Measurements from ENCODE around the gene RCC1.
A peak's percentile ranks its signal among the peaks of the same experiment; 100 is the strongest.
"Not testable (repeated sequence)": the region's sequence is repeated elsewhere in the genome, so short reads cannot be mapped to it uniquely, and the experiment has no call there.

RCC1 gene

DNA sequence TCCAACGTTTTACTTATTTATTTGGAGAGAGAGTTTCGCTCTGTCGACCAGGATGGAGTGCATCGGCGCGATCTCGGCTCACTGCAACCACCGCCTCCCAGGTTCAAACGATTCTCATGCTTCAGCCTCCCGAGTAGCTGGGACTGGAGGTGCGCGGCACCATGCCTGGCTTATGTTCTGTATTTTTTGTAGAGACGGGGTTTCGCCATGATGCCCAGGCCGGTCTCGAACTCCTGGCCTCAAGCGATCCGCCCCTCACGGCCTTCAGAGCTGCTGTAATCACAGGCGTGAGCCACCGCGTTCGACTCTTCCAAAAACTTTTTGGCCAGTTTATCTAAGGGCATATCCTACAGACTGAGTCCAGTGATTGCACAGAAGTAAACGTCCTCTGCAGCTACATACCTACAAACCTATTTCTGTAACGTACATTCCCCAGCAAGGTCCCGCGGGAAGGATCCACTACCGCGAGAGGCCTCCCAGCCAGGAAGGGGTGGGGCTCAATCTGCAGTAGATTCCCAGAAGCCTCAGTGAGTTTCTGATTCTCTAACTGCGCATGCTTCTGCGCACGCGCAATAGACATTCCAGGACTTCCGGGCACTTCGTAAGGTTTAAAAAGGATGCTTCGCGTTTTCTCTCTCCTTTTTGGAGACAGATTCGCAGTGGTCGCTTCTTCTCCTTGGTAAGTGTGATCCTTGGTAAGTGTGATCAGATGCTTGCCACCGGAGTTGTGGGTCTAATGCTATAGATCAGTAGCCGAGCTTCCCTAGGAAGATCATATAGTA is at the start of gene RCC1:
TSS of gene RCC1 (plus strand) at position 638 of the 782 bp plus-strand sequence. CDS start 23,824 bp downstream, outside the sequence.
- DNase-seq: peak; percentile 86 to 96

GRCh38 chr1:28456078-28456477 is 49.8 kb upstream of the RCC1 start:
- DNase-seq: no peak

DNA sequence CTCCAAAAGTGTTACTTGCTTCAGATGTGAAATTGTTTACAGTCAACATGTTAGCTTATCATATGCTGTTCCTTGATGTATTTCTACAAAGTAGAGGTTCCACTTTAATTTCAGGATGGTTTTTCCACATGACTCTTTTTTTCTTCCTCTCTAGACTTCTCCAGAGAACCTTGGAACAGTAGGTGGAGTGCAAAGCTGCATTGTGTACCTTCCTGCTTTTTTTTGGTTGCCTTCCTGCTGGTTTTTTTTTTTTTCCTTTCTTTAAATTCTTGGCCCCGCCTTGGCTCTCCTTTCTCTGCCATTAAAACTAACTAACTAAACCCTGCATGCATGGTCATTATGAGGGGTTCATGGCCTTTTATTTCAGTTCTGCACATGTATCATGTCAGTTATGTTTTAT is 48.2 kb upstream of the RCC1 start:
- no peak for DNase-seq

DNA sequence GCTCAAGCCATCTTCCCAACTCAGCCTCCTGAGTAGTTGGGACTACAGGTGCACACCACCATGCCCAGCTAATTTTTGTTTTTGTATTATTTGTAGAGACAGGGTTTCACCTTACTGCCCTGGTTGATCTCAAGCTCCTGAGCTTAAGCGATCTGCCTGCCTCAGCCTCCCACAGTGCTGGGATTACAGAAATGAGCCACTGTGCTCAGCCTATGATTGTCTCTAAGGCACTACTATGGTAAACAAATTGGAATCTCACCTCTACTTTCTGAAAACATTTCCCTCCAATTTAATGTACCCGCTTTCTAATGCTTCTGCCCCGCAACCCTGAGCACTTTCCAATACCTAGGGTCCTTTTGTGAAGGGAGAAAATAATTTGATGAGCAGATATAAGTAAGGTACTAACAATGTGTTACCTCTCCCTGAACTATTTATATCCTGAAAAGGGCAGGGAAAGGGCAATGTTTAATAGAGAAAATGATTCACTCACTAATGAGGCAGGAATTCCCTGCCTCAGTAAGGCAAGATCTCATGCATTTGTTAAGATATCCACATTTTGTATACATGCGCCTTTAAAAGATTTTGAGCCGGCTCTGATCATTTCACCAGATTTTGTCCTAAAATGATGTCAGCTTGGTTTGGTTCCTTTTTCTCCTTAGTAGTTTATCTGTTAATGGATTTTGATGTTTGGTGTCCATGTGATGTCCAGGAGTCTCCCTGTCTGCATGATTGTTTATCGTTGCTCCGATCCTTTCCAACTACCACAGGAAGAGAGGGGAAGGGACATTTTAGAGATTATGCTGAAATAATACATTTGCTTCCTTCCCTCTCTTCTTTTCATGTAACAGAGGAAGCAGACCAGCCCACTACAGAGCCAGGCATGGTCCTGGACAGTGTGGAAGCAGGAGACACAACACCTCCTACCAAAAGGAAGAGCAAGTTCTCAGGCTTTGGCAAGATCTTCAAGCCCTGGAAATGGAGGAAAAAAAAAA is 47.3 kb upstream of the RCC1 start:
- no peak for DNase-seq

- no peak for DNase-seq
Measured at GRCh38 chr1:28466226-28466778, 39.5 kb upstream of the RCC1 start.

- DNase-seq: no peak
Measured at GRCh38 chr1:28470146-28470545, 35.7 kb upstream of the RCC1 start.

DNA sequence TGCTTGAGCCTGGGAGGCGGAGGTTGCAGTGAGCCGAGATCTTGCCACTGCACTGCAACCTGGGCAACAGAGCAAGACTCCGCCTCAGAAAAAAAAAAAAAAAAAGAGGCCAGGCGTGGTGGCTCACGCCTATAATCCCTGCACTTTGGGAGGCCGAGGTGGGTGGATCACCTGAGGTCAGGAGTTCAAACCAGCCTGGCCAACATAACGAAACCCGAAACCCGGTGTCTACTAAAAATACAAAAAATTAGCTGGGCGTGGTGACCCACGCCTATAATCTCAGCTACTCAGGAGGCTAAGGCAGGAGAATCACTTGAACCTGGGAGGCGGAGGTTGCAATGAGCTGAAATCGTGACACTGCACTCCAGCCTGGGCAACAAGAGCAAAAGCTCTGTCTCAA is 26.3 kb upstream of the RCC1 start:
- DNase-seq: not testable (repeated sequence)

DNA sequence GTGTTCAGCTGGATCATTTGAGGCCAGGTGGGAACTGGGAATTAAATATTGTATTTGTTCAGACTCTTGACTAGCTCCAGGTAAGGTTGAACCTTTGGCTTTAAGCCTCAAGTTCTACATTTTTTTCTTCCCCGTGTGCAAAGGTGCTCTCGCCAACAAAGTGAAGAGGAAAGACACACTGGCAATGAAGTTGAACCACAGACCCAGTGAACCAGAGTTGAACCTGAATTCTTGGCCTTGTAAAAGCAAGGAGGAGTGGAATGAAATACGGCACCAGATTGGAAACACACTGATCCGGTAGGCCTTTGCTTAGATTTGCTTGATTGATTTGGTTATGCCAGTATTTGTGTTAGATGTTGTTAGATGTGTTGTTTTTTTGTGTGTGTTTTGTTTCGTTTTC is 25.5 kb upstream of the RCC1 start:
- DNase-seq: no peak

- DNase-seq: no peak
Measured at GRCh38 chr1:28482138-28482537, 23.7 kb upstream of the RCC1 start.

GRCh38 chr1:28482702-28483101 is 23.1 kb upstream of the RCC1 start:
- no peak for DNase-seq

DNA sequence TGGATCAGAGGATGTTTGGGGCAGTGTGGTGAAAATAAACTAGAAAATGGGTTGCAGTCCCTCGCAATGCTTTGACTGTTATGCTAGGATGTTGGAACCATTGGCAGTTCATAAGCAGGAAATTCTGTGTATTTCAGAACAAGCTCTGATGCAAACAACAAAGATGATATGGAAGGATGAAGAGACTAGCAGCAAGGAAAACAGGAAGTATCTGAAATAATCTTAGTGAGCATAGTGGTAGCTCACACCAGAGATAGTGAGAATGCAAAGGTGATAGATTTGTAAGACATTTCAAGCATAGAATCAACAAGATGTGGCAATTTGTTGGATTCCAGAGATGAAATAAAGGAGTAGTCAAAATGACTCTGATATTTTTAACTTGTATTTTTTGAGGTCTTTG is 11.1 kb upstream of the RCC1 start:
- no peak for DNase-seq

DNA sequence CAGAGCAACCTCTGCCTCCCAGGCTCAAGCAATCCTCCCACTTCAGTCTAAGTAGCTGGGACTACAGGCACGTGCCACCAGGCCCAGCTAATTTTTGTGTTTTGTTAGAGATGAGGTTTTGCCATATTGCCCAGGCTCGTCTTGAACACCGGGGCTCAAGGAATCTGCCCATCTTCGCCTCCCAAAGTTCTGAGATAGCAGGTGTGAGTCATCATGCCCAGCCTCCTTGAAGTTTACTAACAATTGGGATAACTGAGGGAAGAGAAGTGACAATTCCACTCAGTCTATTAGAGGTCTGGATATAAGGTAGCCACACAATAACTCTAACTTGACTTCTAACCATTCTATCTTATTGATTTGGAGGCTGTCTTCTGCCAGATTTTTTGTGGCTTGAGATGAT is 6.3 kb upstream of the RCC1 start:
- no peak for DNase-seq

DNA sequence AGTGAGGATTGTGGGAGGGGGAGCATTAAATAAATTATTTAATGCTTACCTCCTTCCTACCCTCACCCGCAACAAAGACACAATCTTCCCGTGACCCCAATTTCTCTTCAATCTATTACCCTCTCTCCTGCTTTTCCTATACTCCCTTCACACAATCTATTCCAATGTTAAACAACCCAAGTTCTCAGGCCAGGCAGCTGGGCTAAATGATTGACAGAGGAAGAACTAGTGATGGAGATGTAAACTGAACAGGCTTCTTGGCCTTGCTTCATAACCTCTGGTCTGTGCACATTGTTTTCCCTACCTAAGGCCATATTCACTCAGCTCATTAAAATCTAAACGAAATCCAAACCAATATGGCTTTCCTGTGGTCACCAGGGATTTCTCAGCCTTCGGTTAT is 3.9 kb upstream of the RCC1 start:
- no peak for DNase-seq

- DNase-seq: no peak
Measured at GRCh38 chr1:28503117-28503516, 2.7 kb upstream of the RCC1 start.

DNA sequence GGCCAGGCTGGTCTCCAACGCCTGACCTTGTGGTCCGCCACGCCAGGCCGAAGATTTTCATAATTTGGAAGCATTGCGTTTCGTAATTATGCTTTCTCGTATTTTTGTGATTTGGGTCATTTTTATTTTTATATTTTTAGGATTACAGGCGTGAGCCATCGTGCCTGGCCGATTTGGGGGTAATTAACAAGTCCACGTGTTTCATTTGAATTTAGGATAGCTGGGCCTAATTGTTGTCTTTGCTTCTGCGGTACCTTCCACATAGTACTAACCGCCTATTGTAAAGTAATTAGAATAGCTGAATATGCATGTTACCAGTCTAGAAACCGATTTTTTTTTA is 1.0 kb downstream of the RCC1 start:
- DNase-seq: no peak

DNA sequence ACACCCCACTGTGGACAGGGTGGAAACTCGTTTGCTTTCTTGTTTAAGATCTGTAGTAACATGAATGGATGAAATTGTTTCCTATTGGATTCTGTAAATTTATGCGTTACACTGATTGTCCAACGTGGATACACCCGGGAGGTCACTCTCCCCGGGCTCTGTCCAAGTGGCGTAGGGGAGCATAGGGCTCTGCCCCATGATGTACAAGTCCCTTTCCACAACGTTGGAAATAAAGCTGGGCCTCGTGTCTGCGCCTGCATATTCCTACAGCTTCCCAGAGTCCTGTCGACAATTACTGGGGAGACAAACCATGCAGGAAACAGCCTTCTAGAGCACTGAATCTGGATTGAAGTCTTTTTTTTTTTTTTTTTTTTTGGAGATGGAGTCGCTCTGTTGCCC is 1.4 kb downstream of the RCC1 start:
- DNase-seq: peak; percentile 30 to 42

DNA sequence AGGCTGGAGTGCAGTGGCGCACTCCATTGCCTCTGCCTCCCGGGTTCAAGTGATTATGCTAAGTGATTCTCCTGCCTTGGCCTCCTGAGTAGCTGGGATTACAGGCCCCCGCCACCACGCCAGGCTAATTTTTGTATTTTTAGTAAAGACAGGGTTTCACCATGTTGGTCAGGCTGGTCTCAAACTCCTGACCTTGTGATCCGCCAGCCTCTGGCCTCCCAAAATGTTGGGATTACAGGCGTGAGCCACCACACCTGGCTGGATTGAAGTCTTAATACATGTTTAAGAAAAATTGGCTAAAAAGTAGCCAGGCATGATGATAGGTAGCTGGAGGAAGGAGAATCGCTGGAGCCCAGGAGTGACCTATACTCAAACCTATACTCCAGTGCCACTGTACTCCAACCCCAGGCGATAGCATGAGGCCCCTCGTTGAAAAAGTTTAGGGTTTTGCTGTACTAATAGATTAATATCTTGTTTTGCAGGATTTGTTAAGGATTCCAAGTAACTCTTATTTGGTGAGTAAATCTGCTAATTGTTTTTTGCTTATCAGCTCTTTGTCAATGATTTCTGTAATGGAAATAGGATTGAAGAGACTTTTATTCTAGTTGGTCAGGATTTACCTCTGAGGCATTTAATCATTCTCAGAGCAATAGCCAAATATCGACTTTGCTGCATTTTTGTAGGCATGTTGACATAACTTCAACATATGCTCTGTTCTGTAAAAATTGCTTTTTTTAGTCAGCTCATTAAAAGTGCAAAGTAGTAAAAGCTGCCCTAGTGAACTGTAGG is 2.0 kb downstream of the RCC1 start:
- DNase-seq: peak in 1 of 2 experiments; percentile 27

DNA sequence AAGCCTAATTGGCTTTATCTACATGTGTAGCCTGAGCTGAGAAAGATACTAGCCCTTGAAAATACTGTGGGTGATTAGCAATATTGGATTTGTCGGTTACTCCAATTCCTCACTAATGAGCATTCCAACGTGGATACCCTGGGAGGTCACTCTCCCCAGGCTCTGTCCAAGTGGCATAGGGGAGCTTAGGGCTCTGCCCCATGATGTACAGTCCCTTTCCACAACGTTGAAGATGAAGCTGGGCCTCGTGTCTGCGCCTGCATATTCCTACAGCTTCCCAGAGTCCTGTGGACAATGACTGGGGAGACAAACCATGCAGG is 2.6 kb downstream of the RCC1 start:
- DNase-seq: peak in 1 of 2 experiments; percentile 33

DNA sequence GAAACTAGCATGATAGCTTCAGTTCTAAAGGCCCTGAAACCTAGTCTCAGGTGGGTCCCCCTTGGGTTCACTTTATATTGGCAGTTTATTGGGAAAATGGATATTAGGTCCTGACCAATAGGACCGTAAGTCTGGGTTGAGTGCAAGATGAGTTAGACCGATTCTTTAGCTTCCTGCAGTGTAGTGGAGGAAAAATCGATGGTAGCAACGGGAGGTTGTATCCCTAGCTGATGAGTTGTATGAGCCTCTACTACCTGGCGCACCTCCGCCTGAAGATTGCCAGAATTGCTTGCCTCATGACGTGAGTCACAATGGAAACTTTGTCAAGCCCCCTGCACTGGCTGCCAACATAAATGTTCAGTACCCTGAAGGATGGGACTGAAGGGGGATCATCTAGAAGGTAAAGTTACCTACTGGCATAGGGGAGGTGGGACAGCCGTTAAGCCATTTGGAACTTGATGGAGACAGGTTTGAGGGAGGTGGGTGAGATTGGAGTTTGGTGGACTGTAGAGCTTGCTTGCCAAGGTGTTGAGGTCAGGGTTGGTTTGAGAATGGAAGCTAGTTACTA is 3.9 kb downstream of the RCC1 start:
- peak; percentile 43 to 66 for DNase-seq

GRCh38 chr1:28510273-28510969 is 4.6 kb downstream of the RCC1 start:
- DNase-seq: peak; percentile 30 to 36

DNA sequence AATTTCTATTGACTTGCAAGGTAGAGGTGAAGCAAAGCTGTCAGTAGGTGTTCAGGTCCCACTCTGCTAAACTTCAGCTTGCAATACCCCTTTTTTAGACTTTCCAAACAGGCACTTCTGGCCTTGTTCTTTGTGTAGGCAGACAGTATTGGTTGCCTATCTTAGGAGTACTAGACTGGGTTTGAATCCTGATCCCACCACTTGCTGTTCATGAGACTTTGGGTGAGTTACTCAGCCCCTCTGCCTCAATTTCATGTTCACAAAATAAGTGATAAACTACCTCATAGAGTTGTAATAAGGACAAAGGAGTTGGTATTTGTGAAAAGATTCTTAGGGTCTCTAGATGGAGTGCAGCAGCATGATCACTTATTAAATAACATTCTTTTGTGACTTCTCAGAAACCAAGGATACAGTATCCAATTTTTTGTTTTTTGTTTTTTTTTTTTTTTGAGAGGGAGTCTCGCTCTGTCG is 5.2 kb downstream of the RCC1 start:
- no peak for DNase-seq

Data from stimulated activated CD4-positive, alpha-beta T cell treated with anti-CD3 and anti-CD28 coated beads, Interleukin-4, amount 100 ng/mL, for 4 hours (primary cell).